ENCODE results near the gene CCDC117. TPM values are rescaled to one million over a fixed set of nuclear protein-coding genes. Genes with fewer than 3 reads are reported as not detected.

Gene CCDC117
- total and polyA plus RNA-seq, 4 donors: 8.1 to 24.0 (median 16.2) TPM

GRCh38 chr22:28833276-28833923 lies 60.9 kb downstream of the CCDC117 start:
- Histone ChIP-seq H3K4me1 (ENCODE audit: control insufficient read depth in 4 of 4, insufficient read depth in 4 of 4, low read length in 3 of 4) (peaks cover 4 to 18% (median 12%) of the 10 kb centered on the region in 4 donors), H3K36me3 (ENCODE audit: control insufficient read depth in 4 of 4, insufficient read depth in 3 of 4, low read depth in 1 of 4, low read length in 3 of 4) (no peaks in the 10 kb centered on the region), H3K9me3 (ENCODE audit: control insufficient read depth in 4 of 4, low read length in 3 of 4) (no peaks in the 10 kb centered on the region), H3K27me3 (ENCODE audit: control insufficient read depth in 4 of 4, insufficient read depth in 4 of 4, low read length in 3 of 4) (no peaks in the 10 kb centered on the region), H3K9ac (ENCODE audit: low read depth in 1 of 2, low read length in 2 of 2) (no peak overlapping the region), H3K27ac (ENCODE audit: low read depth in 1 of 2, low read length in 2 of 2) (no peak overlapping the region), H3K4me3 (ENCODE audit: low read depth in 1 of 3, low read length in 3 of 3) (no peak overlapping the region)
- WGBS: 94% methylated on average over 3 of the region's 3 CpGs
- no peak for DNase-seq (ENCODE audit: low spot score)
- TF ChIP-seq, protein P1, sequence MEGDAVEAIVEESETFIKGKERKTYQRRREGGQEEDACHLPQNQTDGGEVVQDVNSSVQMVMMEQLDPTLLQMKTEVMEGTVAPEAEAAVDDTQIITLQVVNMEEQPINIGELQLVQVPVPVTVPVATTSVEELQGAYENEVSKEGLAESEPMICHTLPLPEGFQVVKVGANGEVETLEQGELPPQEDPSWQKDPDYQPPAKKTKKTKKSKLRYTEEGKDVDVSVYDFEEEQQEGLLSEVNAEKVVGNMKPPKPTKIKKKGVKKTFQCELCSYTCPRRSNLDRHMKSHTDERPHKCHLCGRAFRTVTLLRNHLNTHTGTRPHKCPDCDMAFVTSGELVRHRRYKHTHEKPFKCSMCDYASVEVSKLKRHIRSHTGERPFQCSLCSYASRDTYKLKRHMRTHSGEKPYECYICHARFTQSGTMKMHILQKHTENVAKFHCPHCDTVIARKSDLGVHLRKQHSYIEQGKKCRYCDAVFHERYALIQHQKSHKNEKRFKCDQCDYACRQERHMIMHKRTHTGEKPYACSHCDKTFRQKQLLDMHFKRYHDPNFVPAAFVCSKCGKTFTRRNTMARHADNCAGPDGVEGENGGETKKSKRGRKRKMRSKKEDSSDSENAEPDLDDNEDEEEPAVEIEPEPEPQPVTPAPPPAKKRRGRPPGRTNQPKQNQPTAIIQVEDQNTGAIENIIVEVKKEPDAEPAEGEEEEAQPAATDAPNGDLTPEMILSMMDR (IDR thresholded peaks at IDR 0.05; ENCODE audit: low read depth, low read length, missing input control): no peak
- TF ChIP-seq RAD21 (IDR thresholded peaks at IDR 0.05) (no peak), HNF4G (IDR thresholded peaks at IDR 0.05) (no peak), NR2F2 (IDR thresholded peaks at IDR 0.05) (no peak), FOXA2 (IDR thresholded peaks at IDR 0.05) (no peak), EGR1 (IDR thresholded peaks at IDR 0.05; ENCODE audit: low read depth in 2 of 2) (no peak), TAF1 (conservative IDR thresholded peaks at IDR 0.05) (no peak)
- TF ChIP-seq, protein P2, sequence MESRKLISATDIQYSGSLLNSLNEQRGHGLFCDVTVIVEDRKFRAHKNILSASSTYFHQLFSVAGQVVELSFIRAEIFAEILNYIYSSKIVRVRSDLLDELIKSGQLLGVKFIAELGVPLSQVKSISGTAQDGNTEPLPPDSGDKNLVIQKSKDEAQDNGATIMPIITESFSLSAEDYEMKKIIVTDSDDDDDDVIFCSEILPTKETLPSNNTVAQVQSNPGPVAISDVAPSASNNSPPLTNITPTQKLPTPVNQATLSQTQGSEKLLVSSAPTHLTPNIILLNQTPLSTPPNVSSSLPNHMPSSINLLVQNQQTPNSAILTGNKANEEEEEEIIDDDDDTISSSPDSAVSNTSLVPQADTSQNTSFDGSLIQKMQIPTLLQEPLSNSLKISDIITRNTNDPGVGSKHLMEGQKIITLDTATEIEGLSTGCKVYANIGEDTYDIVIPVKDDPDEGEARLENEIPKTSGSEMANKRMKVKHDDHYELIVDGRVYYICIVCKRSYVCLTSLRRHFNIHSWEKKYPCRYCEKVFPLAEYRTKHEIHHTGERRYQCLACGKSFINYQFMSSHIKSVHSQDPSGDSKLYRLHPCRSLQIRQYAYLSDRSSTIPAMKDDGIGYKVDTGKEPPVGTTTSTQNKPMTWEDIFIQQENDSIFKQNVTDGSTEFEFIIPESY (IDR thresholded peaks at IDR 0.05): no peak
- TF ChIP-seq, protein P3, sequence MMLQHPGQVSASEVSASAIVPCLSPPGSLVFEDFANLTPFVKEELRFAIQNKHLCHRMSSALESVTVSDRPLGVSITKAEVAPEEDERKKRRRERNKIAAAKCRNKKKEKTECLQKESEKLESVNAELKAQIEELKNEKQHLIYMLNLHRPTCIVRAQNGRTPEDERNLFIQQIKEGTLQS (IDR thresholded peaks at IDR 0.05): no peak

DNA sequence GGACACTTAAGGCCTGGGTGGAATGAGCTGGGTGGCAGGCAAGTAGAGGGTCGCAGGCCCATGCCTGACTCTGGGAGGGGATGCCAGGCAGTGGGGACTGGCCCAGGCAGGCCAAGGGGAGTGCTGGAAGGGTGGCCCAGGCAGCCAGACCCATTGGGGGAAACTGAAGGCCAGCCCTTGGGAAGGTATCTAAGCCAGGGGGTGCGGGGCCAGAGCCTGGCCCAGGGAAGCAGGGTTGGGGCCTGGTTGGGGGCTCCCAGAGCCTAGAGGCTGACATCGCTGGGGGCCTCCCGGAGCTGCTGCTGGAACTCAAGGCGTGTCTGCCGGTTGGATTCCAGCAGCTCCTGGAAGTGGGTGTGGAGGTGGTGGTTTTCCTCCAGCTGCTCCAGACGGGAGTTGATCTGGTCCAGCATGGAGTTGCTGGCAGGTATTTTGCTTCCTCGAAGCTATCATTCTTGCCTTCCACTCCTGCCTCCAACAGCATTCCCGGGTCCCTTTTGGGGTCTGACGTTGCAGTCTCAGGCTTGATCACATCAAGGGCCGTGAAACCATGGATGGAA lies 63.2 kb downstream of the CCDC117 start:
- H3K4me3 ChIP-seq (ENCODE audit: low read depth in 1 of 3, low read length in 3 of 3): no peak overlapping the region
- DNase-seq (ENCODE audit: low spot score): no peak
- 92% methylated on average over 11 of the region's 11 CpGs for WGBS

GRCh38 chr22:28837640-28838039 lies 65.1 kb downstream of the CCDC117 start:
- TF ChIP-seq, protein P2 (IDR thresholded peaks at IDR 0.05): no peak
- no peak for TF ChIP-seq GABPA (IDR thresholded peaks at IDR 0.05 in 1 of 2, conservative IDR thresholded peaks at IDR 0.05 in 1 of 2)
- no peak for TF ChIP-seq FOXA1 (IDR thresholded peaks at IDR 0.05)
- no peak for TF ChIP-seq REST (IDR thresholded peaks at IDR 0.05)
- TF ChIP-seq EGR1 (IDR thresholded peaks at IDR 0.05; ENCODE audit: low read depth in 2 of 2): no peak
- TF ChIP-seq FOXA2 (IDR thresholded peaks at IDR 0.05): no peak
- no peak for DNase-seq (ENCODE audit: low spot score)
- Histone ChIP-seq H3K27me3 (ENCODE audit: control insufficient read depth in 4 of 4, insufficient read depth in 4 of 4, low read length in 3 of 4) (no peaks in the 10 kb centered on the region), H3K9ac (ENCODE audit: low read depth in 1 of 2, low read length in 2 of 2) (no peak overlapping the region), H3K4me1 (ENCODE audit: control insufficient read depth in 4 of 4, insufficient read depth in 4 of 4, low read length in 3 of 4) (peaks cover 0 to 2% (median 0%) of the 10 kb centered on the region in 4 donors), H3K36me3 (ENCODE audit: control insufficient read depth in 4 of 4, insufficient read depth in 3 of 4, low read depth in 1 of 4, low read length in 3 of 4) (no peaks in the 10 kb centered on the region), H3K4me3 (ENCODE audit: low read depth in 1 of 3, low read length in 3 of 3) (no peak overlapping the region), H3K9me3 (ENCODE audit: control insufficient read depth in 4 of 4, low read length in 3 of 4) (no peaks in the 10 kb centered on the region), H3K27ac (ENCODE audit: low read depth in 1 of 2, low read length in 2 of 2) (no peak overlapping the region)
- WGBS: 96% methylated on average over 6 of the region's 6 CpGs

More for the DNA sequence above, 63.2 kb downstream of the CCDC117 start:
- no peak for TF ChIP-seq FOXA1 (IDR thresholded peaks at IDR 0.05)
- H3K27me3 ChIP-seq (ENCODE audit: control insufficient read depth in 4 of 4, insufficient read depth in 4 of 4, low read length in 3 of 4): no peaks in the 10 kb centered on the region
- no peak overlapping the region for H3K27ac ChIP-seq (ENCODE audit: low read depth in 1 of 2, low read length in 2 of 2)
- H3K9ac ChIP-seq (ENCODE audit: low read depth in 1 of 2, low read length in 2 of 2): no peak overlapping the region
- H3K36me3 ChIP-seq (ENCODE audit: control insufficient read depth in 4 of 4, insufficient read depth in 3 of 4, low read depth in 1 of 4, low read length in 3 of 4): no peaks in the 10 kb centered on the region
- H3K4me1 ChIP-seq (ENCODE audit: control insufficient read depth in 4 of 4, insufficient read depth in 4 of 4, low read length in 3 of 4): peaks cover 0 to 2% (median 0%) of the 10 kb centered on the region in 4 donors
- no peaks in the 10 kb centered on the region for H3K9me3 ChIP-seq (ENCODE audit: control insufficient read depth in 4 of 4, low read length in 3 of 4)

Data from liver (tissue), 9 donors.